Nephron progenitor cell (in vitro differentiated cells): ENCODE results near the gene STUB1.

Experiments used
- DNase-seq: peaks from one replicate; pipeline ENCODE4 v3.0.0; 2021
- H3K27ac Mint-ChIP-seq: 2 replicates; pipeline ENCODE4 v1.8.0; 2021; ENCODE audit warnings: mild to moderate bottlenecking, moderate library complexity, mixed read lengths
- H3K27me3 Mint-ChIP-seq: 2 replicates; pipeline ENCODE4 v1.8.0; 2021; ENCODE audit warnings: mild to moderate bottlenecking, low read depth, mixed read lengths; ENCODE audit not compliant: poor library complexity
- H3K36me3 Mint-ChIP-seq: 2 replicates; pipeline ENCODE4 v1.8.0; 2021; ENCODE audit warnings: low read depth, mixed read lengths
- H3K4me1 Mint-ChIP-seq: 2 replicates; pipeline ENCODE4 v1.8.0; 2021; ENCODE audit warnings: mixed read lengths
- H3K4me3 Mint-ChIP-seq: 2 replicates; pipeline ENCODE4 v1.8.0; 2021; ENCODE audit warnings: mild to moderate bottlenecking, moderate library complexity, mixed read lengths
- H3K9me3 Mint-ChIP-seq: 2 replicates; pipeline ENCODE4 v1.8.0; 2021; ENCODE audit warnings: mild to moderate bottlenecking, moderate library complexity, mixed read lengths
- CTCF ChIP-seq: fragments of 200-600 bp; sonication (generic); IDR thresholded peaks from 2 replicates; pipeline ENCODE4 v1.5.0; 2021; ENCODE audit warnings: antibody characterized with exemption

The STUB1 gene

GRCh38 chr16:714079-714478 lies 33.9 kb downstream of the STUB1 start:
- DNase-seq: no peak

GRCh38 chr16:714558-715476 lies 34.6 kb downstream of the STUB1 start, which contains the start of gene METRN:
Gene METRN (plus strand): TSS chr16:715118. CDS start chr16:715290, 172 bp downstream.
- no peaks in the 10 kb centered on the region for H3K36me3 Mint-ChIP-seq
- no peaks in the 10 kb centered on the region for H3K9me3 Mint-ChIP-seq
- no peak for TF ChIP-seq CTCF
- H3K4me1 Mint-ChIP-seq: peaks cover 30% of the 10 kb centered on the region
- H3K27ac Mint-ChIP-seq: no peak within 1 kb of the TSS
- peak; percentile 99 for DNase-seq
- H3K27me3 Mint-ChIP-seq: peaks cover 34% of the 10 kb centered on the region
- H3K4me3 Mint-ChIP-seq: peak within 1 kb of the TSS; percentile 80

More at GRCh38 chr16:714079-714478, 33.9 kb downstream of the STUB1 start:
- peaks cover 42% of the 10 kb centered on the region for H3K27me3 Mint-ChIP-seq
- no peak overlapping the region for H3K27ac Mint-ChIP-seq
- peaks cover 23% of the 10 kb centered on the region for H3K4me1 Mint-ChIP-seq
- H3K9me3 Mint-ChIP-seq: no peaks in the 10 kb centered on the region
- no peak for TF ChIP-seq CTCF
- no peak overlapping the region for H3K4me3 Mint-ChIP-seq
- no peaks in the 10 kb centered on the region for H3K36me3 Mint-ChIP-seq

GRCh38 chr16:715477-716199 lies 35.4 kb downstream of the STUB1 start:
- H3K4me3 Mint-ChIP-seq: peak overlapping the region; percentile 80
- TF ChIP-seq CTCF: no peak
- peaks cover 30% of the 10 kb centered on the region for H3K27me3 Mint-ChIP-seq
- peaks cover 32% of the 10 kb centered on the region for H3K4me1 Mint-ChIP-seq
- H3K27ac Mint-ChIP-seq: no peak overlapping the region
- H3K9me3 Mint-ChIP-seq: no peaks in the 10 kb centered on the region
- DNase-seq: peak; percentile 73
- H3K36me3 Mint-ChIP-seq: no peaks in the 10 kb centered on the region

GRCh38 chr16:716200-716568 lies 36.0 kb downstream of the STUB1 start:
- Mint-ChIP-seq H3K27me3 (peaks cover 28% of the 10 kb centered on the region), H3K4me1 (peaks cover 32% of the 10 kb centered on the region), H3K4me3 (peak overlapping the region; percentile 80), H3K9me3 (no peaks in the 10 kb centered on the region), H3K27ac (no peak overlapping the region), H3K36me3 (no peaks in the 10 kb centered on the region)
- DNase-seq: peak; percentile 81
- no peak for TF ChIP-seq CTCF

GRCh38 chr16:716768-717325 lies 36.6 kb downstream of the STUB1 start:
- Mint-ChIP-seq H3K27me3 (peaks cover 21% of the 10 kb centered on the region), H3K9me3 (no peaks in the 10 kb centered on the region), H3K4me1 (peaks cover 32% of the 10 kb centered on the region), H3K36me3 (no peaks in the 10 kb centered on the region), H3K27ac (no peak overlapping the region), H3K4me3 (peak overlapping the region; percentile 80)
- no peak for DNase-seq
- TF ChIP-seq CTCF: no peak
